GM12865 (cell line): ENCODE results near the gene KSR1.
"Not testable (repeated sequence)": the region's sequence is repeated elsewhere in the genome, so short reads cannot be mapped to it uniquely, and the experiment has no call there.

Experiments used
- DNase-seq: peaks from one replicate; pipeline ENCODE4 v3.0.0; 2010; ENCODE audit warnings: low read depth
- H3K4me3 ChIP-seq: 2 replicates; pipeline ENCODE4 v1.5.1; 2011; ENCODE audit warnings: mild to moderate bottlenecking, low read depth, low read length, control low read depth
- TF ChIP-seq, protein P1 (sequence below): IDR thresholded peaks from 2 replicates; pipeline ENCODE4 v1.5.1; 2011; ENCODE audit warnings: low read length, control low read depth, low read depth, inconsistent platforms; ENCODE audit not compliant: insufficient read depth; ENCODE audit errors: missing control alignments

The KSR1 gene

GRCh38 chr17:27644586-27644985 is 188.3 kb downstream of the KSR1 start:
- H3K4me3 ChIP-seq = no peak overlapping the region
- DNase-seq = no peak
- TF ChIP-seq, protein P1, sequence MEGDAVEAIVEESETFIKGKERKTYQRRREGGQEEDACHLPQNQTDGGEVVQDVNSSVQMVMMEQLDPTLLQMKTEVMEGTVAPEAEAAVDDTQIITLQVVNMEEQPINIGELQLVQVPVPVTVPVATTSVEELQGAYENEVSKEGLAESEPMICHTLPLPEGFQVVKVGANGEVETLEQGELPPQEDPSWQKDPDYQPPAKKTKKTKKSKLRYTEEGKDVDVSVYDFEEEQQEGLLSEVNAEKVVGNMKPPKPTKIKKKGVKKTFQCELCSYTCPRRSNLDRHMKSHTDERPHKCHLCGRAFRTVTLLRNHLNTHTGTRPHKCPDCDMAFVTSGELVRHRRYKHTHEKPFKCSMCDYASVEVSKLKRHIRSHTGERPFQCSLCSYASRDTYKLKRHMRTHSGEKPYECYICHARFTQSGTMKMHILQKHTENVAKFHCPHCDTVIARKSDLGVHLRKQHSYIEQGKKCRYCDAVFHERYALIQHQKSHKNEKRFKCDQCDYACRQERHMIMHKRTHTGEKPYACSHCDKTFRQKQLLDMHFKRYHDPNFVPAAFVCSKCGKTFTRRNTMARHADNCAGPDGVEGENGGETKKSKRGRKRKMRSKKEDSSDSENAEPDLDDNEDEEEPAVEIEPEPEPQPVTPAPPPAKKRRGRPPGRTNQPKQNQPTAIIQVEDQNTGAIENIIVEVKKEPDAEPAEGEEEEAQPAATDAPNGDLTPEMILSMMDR = no peak

- not testable (repeated sequence) for DNase-seq, H3K4me3 ChIP-seq
Measured at GRCh38 chr17:27645621-27646020, 189.4 kb downstream of the KSR1 start.

DNA sequence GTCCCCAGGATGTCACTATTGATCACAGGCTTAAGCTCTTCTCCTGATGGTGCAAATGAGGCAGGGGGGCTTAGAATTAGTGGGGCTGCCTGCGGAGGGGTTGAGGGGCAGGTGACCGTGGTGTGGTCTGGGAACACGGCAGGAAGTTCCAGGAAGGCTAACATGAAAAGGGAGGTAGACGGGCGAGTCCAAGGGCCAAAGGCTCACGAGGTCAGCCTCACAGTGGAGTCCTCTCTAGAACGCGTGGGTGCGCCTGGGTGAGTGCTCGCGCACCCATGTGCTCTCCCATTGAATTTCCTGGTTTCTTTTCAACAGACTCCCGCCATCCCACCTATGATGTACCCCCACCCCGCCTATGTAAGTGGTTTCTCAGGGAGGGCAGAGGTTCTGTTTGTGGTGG is 190.0 kb downstream of the KSR1 start:
- H3K4me3 ChIP-seq = no peak overlapping the region
- TF ChIP-seq, protein P1 = no peak
- DNase-seq = no peak

DNA sequence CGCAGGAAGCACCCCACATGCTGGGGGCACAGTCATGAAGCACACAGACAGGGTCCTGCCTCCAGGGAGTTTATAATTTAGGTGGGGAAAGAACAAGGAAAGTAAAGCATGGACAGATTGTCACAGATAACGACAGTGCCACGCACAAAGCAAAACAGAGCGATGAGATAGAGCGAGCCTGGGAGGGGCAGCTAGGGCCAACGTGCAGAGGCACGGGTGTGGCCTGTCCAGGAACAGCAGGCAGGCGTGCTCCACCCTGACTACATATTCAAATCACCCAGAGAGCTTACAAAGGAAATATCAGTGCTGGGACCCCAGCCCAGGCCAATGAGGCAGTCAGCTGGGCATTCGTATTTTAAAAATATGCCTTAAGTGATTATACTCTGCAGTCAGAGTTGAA is 191.5 kb downstream of the KSR1 start:
- TF ChIP-seq, protein P1 = no peak
- DNase-seq = no peak
- H3K4me3 ChIP-seq = no peak overlapping the region

DNA sequence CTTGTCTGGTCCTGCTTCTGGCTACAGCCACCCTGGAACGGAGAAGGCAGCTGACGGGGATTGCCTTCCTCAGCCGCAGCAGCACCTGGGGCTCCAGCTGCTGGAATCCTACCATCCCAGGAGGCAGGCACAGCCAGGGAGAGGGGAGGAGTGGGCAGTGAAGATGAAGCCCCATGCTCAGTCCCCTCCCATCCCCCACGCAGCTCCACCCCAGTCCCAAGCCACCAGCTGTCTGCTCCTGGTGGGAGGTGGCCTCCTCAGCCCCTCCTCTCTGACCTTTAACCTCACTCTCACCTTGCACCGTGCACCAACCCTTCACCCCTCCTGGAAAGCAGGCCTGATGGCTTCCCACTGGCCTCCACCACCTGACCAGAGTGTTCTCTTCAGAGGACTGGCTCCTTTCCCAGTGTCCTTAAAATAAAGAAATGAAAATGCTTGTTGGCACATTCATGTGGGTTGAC is 192.9 kb downstream of the KSR1 start:
- H3K4me3 ChIP-seq, DNase-seq: not testable (repeated sequence)

DNA sequence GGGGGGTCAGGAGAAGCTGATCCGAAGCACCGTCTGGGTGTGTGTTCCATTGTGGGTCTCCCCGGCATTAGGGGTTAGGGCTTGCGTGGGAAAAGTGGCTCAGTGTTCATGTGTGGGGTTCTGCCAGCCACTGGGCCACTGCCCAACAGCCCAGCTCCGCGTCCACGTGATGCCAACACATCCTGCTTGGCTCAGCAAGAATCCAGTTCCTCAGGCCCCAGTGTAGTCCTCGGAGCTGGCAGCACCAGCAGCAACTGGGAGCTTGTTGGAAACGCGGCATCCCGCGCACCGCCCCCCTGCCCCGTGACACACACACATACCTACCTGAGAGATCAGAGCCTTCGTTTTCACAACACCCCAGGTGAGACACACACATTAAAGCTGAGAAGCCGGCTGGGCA is 193.7 kb downstream of the KSR1 start:
- no peak for DNase-seq

GRCh38 chr17:27650836-27651235 is 194.6 kb downstream of the KSR1 start:
- DNase-seq = no peak
- H3K4me3 ChIP-seq = no peak overlapping the region
- TF ChIP-seq, protein P1 = no peak

More for the DNA sequence above, 193.7 kb downstream of the KSR1 start:
- TF ChIP-seq, protein P1 = no peak
- no peak overlapping the region for H3K4me3 ChIP-seq

- TF ChIP-seq, protein P1 = peak; percentile 68
- peak; percentile 65 for DNase-seq
- H3K4me3 ChIP-seq = no peak overlapping the region
Measured at GRCh38 chr17:27651411-27652345, 195.4 kb downstream of the KSR1 start.

GRCh38 chr17:27653449-27653971 is 197.3 kb downstream of the KSR1 start:
- not testable (repeated sequence) for DNase-seq, H3K4me3 ChIP-seq
